HUES6 (cell line): ENCODE data around the gene COL28A1.
"Not testable (repeated sequence)": the region's sequence is repeated elsewhere in the genome, so short reads cannot be mapped to it uniquely, and the experiment has no call there.

Experiments
- H3K27ac ChIP-seq: 2 replicates; pipeline ENCODE4 v1.7.0; 2013; ENCODE audit warnings: low read depth, mild to moderate bottlenecking, low read length, inconsistent platforms
- H3K27me3 ChIP-seq: 2 replicates; pipeline ENCODE4 v1.6.1; 2013; ENCODE audit warnings: low read length; ENCODE audit not compliant: control insufficient read depth, insufficient read depth
- H3K36me3 ChIP-seq: 2 replicates; pipeline ENCODE4 v1.6.1; 2013; ENCODE audit warnings: low read length; ENCODE audit not compliant: control insufficient read depth, insufficient read depth
- H3K4me1 ChIP-seq: 2 replicates; pipeline ENCODE4 v1.6.1; 2013; ENCODE audit warnings: low read length; ENCODE audit not compliant: control insufficient read depth, insufficient read depth
- H3K4me3 ChIP-seq: 2 replicates; pipeline ENCODE4 v1.5.1; 2013; ENCODE audit warnings: low read depth, low read length
- H3K9ac ChIP-seq: one replicate; pipeline ENCODE4 v1.6.1; 2013; ENCODE audit warnings: mild to moderate bottlenecking, low read length
- H3K9me3 ChIP-seq: 2 replicates; pipeline ENCODE4 v1.6.1; 2013; ENCODE audit warnings: low read depth, low read length; ENCODE audit not compliant: control insufficient read depth, insufficient read depth

The COL28A1 gene

DNA sequence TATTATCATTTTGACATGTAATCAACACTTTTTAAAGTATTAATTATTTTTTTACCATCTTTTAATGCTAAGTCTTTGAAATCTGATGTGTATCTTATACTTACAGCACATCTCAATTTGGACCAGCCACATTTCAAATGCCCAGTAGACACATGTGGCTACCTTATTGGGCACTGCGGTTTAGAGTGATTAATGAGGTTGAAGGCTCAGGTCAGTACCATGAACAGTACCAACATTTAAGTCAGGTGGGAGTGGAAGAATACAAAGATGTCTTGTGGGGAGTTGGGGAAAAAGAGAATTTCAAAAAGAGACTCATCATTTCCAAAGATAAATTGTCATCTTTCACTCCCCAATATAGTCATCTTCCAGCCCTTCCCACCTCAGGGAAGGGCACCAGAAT is 40.5 kb downstream of the COL28A1 start:
- no peak overlapping the region for H3K27ac ChIP-seq
- H3K9ac ChIP-seq = no peak overlapping the region
- no peak overlapping the region for H3K4me3 ChIP-seq
- H3K36me3 ChIP-seq = no peaks in the 10 kb centered on the region
- H3K27me3 ChIP-seq = no peaks in the 10 kb centered on the region
- H3K4me1 ChIP-seq = no peaks in the 10 kb centered on the region
- no peaks in the 10 kb centered on the region for H3K9me3 ChIP-seq

GRCh38 chr7:7491044-7491443 is 44.6 kb downstream of the COL28A1 start:
- H3K4me1 ChIP-seq = no peaks in the 10 kb centered on the region
- H3K36me3 ChIP-seq = no peaks in the 10 kb centered on the region
- H3K4me3 ChIP-seq = no peak overlapping the region
- no peaks in the 10 kb centered on the region for H3K9me3 ChIP-seq
- H3K27ac ChIP-seq = no peak overlapping the region
- H3K9ac ChIP-seq = no peak overlapping the region
- no peaks in the 10 kb centered on the region for H3K27me3 ChIP-seq

DNA sequence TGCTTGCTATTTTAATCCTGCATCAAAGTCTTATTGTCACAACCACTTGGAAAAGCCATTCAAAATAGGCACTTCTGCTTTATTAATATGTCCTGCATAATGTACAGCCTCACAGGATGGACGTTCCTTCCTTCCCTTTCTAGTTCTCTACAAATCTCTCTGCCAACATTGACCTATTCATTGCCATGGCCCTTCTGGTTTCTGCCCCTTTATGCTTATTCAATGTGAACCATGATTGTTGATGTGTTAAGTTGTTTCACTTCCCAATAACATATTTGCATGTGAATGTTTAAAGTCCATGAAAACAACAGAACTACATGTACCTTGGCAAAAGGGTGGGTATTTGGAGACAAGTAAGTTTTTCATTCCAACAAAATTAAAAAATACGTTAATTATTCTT is 45.7 kb downstream of the COL28A1 start:
- H3K27ac ChIP-seq = no peak overlapping the region
- no peaks in the 10 kb centered on the region for H3K36me3 ChIP-seq
- H3K9ac ChIP-seq = no peak overlapping the region
- no peak overlapping the region for H3K4me3 ChIP-seq
- H3K4me1 ChIP-seq = no peaks in the 10 kb centered on the region
- H3K9me3 ChIP-seq = no peaks in the 10 kb centered on the region
- H3K27me3 ChIP-seq = no peaks in the 10 kb centered on the region

DNA sequence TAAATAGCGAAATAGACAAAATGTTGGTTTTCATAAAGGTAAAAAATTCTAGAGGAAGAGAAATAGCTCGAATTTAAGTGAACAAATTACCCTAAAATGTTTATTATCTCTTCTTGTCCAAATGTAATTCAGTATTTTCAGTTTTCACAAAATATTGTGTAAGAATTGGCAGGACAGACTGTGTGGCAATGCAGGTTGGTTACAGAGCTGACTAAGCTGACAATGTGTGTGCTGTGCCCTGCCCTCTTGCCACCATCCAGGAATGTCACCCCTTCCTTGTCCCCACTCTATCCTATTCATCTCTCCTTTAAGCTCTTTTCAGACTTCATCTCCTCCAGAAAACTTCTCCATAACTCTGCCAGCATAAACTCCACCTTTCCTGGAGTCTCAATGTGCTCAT is 46.1 kb downstream of the COL28A1 start:
- H3K4me3 ChIP-seq = no peak overlapping the region
- H3K9me3 ChIP-seq = no peaks in the 10 kb centered on the region
- H3K4me1 ChIP-seq = no peaks in the 10 kb centered on the region
- no peak overlapping the region for H3K9ac ChIP-seq
- H3K27ac ChIP-seq = no peak overlapping the region
- no peaks in the 10 kb centered on the region for H3K36me3 ChIP-seq
- no peaks in the 10 kb centered on the region for H3K27me3 ChIP-seq

DNA sequence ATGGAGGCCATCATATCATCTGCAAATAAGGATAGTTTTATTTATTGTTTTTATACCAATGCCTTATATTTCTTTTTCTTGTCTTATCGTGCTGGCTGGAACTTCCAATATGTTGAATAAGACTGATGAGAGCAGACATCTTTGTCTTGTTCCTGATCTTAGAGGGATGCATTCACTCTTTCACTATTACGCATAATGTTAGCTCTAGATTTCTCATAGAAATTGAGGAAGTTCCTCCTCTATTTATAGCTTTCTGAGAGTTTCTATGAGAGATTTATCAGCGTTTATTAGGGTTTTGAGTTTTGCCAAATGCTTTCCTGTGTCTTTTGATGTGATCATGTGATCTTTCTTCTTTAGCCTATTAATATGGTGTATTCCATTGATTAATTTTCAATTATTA is 49.3 kb downstream of the COL28A1 start:
- Histone ChIP-seq H3K4me3 (no peak overlapping the region), H3K4me1 (no peaks in the 10 kb centered on the region), H3K27ac (no peak overlapping the region), H3K9ac (no peak overlapping the region), H3K27me3 (no peaks in the 10 kb centered on the region), H3K9me3 (peaks cover 6% of the 10 kb centered on the region; the same call in 1 of the 2 replicates), H3K36me3 (no peaks in the 10 kb centered on the region)

GRCh38 chr7:7484072-7484471 is 51.6 kb downstream of the COL28A1 start:
- H3K4me1 ChIP-seq = no peaks in the 10 kb centered on the region
- H3K36me3 ChIP-seq = no peaks in the 10 kb centered on the region
- H3K27ac ChIP-seq = no peak overlapping the region
- H3K9me3 ChIP-seq = peaks cover 6% of the 10 kb centered on the region; the same call in 1 of the 2 replicates
- H3K9ac ChIP-seq = no peak overlapping the region
- no peak overlapping the region for H3K4me3 ChIP-seq
- H3K27me3 ChIP-seq = no peaks in the 10 kb centered on the region

- Histone ChIP-seq H3K4me3 (no peak overlapping the region), H3K9me3 (peaks cover 6% of the 10 kb centered on the region), H3K27me3 (no peaks in the 10 kb centered on the region), H3K27ac (no peak overlapping the region), H3K9ac (no peak overlapping the region), H3K36me3 (no peaks in the 10 kb centered on the region), H3K4me1 (no peaks in the 10 kb centered on the region)
These were observed 53.9 kb downstream of the COL28A1 start for GRCh38 chr7:7481802-7482201.

GRCh38 chr7:7479275-7479805 is 56.3 kb downstream of the COL28A1 start:
- no peaks in the 10 kb centered on the region for H3K36me3 ChIP-seq
- H3K4me1 ChIP-seq = no peaks in the 10 kb centered on the region
- H3K27me3 ChIP-seq = no peaks in the 10 kb centered on the region
- no peak overlapping the region for H3K9ac ChIP-seq
- peaks cover 6% of the 10 kb centered on the region for H3K9me3 ChIP-seq
- H3K27ac ChIP-seq = no peak overlapping the region
- H3K4me3 ChIP-seq = no peak overlapping the region

- Histone ChIP-seq H3K27me3 (no peaks in the 10 kb centered on the region), H3K9ac (no peak overlapping the region), H3K36me3 (no peaks in the 10 kb centered on the region), H3K27ac (no peak overlapping the region), H3K4me3 (no peak overlapping the region), H3K4me1 (no peaks in the 10 kb centered on the region), H3K9me3 (peaks cover 4% of the 10 kb centered on the region)
These were observed 57.1 kb downstream of the COL28A1 start for GRCh38 chr7:7478569-7478968.

GRCh38 chr7:7477641-7478040 is 58.0 kb downstream of the COL28A1 start:
- H3K27me3 ChIP-seq, H3K9ac ChIP-seq, H3K4me3 ChIP-seq, H3K27ac ChIP-seq, H3K36me3 ChIP-seq, H3K9me3 ChIP-seq, H3K4me1 ChIP-seq: not testable (repeated sequence)

GRCh38 chr7:7476381-7476780 is 59.3 kb downstream of the COL28A1 start:
- H3K9ac ChIP-seq = no peak overlapping the region
- no peaks in the 10 kb centered on the region; the same call in 1 of the 2 replicates for H3K9me3 ChIP-seq
- H3K36me3 ChIP-seq = no peaks in the 10 kb centered on the region
- H3K27ac ChIP-seq = no peak overlapping the region
- no peaks in the 10 kb centered on the region for H3K27me3 ChIP-seq
- H3K4me3 ChIP-seq = no peak overlapping the region
- H3K4me1 ChIP-seq = no peaks in the 10 kb centered on the region

DNA sequence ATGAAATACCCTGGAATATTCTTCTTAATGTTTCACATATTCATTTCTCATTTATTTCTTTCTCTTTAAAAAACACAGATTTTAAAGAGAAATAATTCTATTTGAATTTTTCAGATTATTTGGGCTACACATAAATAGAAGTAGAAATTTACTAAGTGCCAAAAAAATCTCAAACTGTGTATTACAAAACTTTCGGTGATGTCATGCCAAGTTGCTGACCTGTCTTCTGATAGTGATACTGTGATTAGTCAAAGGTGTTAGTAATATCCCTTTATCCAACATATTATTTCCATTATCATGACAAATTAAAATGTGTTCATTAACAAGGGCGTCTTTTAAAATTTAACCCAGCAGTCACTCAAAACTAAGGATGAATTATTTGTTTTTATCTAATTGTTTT is 60.1 kb downstream of the COL28A1 start:
- Histone ChIP-seq H3K9ac (no peak overlapping the region), H3K36me3 (no peaks in the 10 kb centered on the region), H3K4me3 (no peak overlapping the region), H3K27ac (no peak overlapping the region), H3K27me3 (no peaks in the 10 kb centered on the region), H3K4me1 (no peaks in the 10 kb centered on the region), H3K9me3 (no peaks in the 10 kb centered on the region; the same call in 1 of the 2 replicates)
